Measurements from ENCODE around the gene ALK. TPM values are rescaled to one million over a fixed set of nuclear protein-coding genes. Genes with fewer than 3 reads are reported as not detected.

The ALK gene
- total and polyA plus RNA-seq, 2 donors (not counting 1 experiment from before 2014, with no cell fraction given) = not detected

GRCh38 chr2:29433920-29434319 is 487.5 kb downstream of the ALK start:
- intact Hi-C loops (cut with micrococcal nuclease) = no loop called here
- H3K4me1 ChIP-seq (ENCODE audit: control insufficient read depth in 2 of 2, insufficient read depth in 2 of 2, low read length in 2 of 2) = no peaks in the 10 kb centered on the region
- H3K9ac ChIP-seq (ENCODE audit: low read length) = no peak overlapping the region
- Mint-ChIP-seq H3K9me3 (ENCODE audit: insufficient read depth) (no peaks in the 10 kb centered on the region), H3K27ac (no peak overlapping the region), H3K27me3 (no peaks in the 10 kb centered on the region), H3K4me3 (no peak overlapping the region), H3K4me1 (no peaks in the 10 kb centered on the region)
- TF ChIP-seq CTCF (IDR thresholded peaks at IDR 0.05) (no peak), EZH2 (IDR thresholded peaks at IDR 0.05; ENCODE audit: borderline replicate concordance, insufficient read depth, low read depth, low read length, poor library complexity, severe bottlenecking) (no peak)
- ChIA-PET POLR2A (no interaction called here), CTCF (no interaction called here)
- H3K9me3 ChIP-seq (ENCODE audit: control extremely low read depth in 1 of 3, control insufficient read depth in 2 of 3, insufficient read depth in 1 of 3, low read length in 2 of 3) = no peaks in the 10 kb centered on the region
- no peak overlapping the region for H3K4me2 ChIP-seq (replicated peaks; ENCODE audit: low read depth, low read length, poor library complexity, severe bottlenecking)
- ATAC-seq (ENCODE audit: low read depth) (no peak), DNase-seq (no peak)
- H2AFZ ChIP-seq (ENCODE audit: insufficient read depth, low read depth, low read length, poor library complexity, severe bottlenecking) = no peak overlapping the region
- no peaks in the 10 kb centered on the region for H3K79me2 ChIP-seq (ENCODE audit: control insufficient read depth, insufficient read depth, low read length)
- H3K27me3 ChIP-seq (replicated peaks in 1 of 4; ENCODE audit: control extremely low read depth in 1 of 4, control insufficient read depth in 3 of 4, insufficient read depth in 4 of 4, low read length in 3 of 4) = no peaks in the 10 kb centered on the region
- no peaks in the 10 kb centered on the region for H3K36me3 ChIP-seq (replicated peaks in 1 of 2; ENCODE audit: control extremely low read depth in 1 of 2, control insufficient read depth in 1 of 2, extremely low read depth in 1 of 2, insufficient read depth in 2 of 2, low read length in 1 of 2)
- no peak overlapping the region for H3K4me3 ChIP-seq (ENCODE audit: control extremely low read depth in 1 of 5, extremely low read depth in 1 of 5, insufficient read depth in 1 of 5, low read depth in 2 of 5, low read length in 4 of 5)
- 100% methylated on average over 1 of the region's 3 CpGs for WGBS (ENCODE audit: insufficient coverage)
- no peak overlapping the region for H3K27ac ChIP-seq (ENCODE audit: low read length in 2 of 2)
- no peaks in the 10 kb centered on the region for H4K20me1 ChIP-seq (ENCODE audit: control insufficient read depth, insufficient read depth, low read length, poor library complexity, severe bottlenecking)

GRCh38 chr2:29433128-29433527 is 488.3 kb downstream of the ALK start:
- H4K20me1 ChIP-seq (ENCODE audit: control insufficient read depth, insufficient read depth, low read length, poor library complexity, severe bottlenecking) = no peaks in the 10 kb centered on the region
- ChIA-PET POLR2A (no interaction called here), CTCF (no interaction called here)
- TF ChIP-seq CTCF (IDR thresholded peaks at IDR 0.05) (no peak), EZH2 (IDR thresholded peaks at IDR 0.05; ENCODE audit: borderline replicate concordance, insufficient read depth, low read depth, low read length, poor library complexity, severe bottlenecking) (no peak)
- H3K9me3 ChIP-seq (ENCODE audit: control extremely low read depth in 1 of 3, control insufficient read depth in 2 of 3, insufficient read depth in 1 of 3, low read length in 2 of 3) = no peaks in the 10 kb centered on the region
- H3K4me3 ChIP-seq (ENCODE audit: control extremely low read depth in 1 of 5, extremely low read depth in 1 of 5, insufficient read depth in 1 of 5, low read depth in 2 of 5, low read length in 4 of 5) = no peak overlapping the region
- H3K79me2 ChIP-seq (ENCODE audit: control insufficient read depth, insufficient read depth, low read length) = no peaks in the 10 kb centered on the region
- WGBS (ENCODE audit: insufficient coverage) = no CpG with 5 or more reads among the region's 2 CpGs
- Mint-ChIP-seq H3K9me3 (ENCODE audit: insufficient read depth) (no peaks in the 10 kb centered on the region), H3K27ac (no peak overlapping the region), H3K4me3 (no peak overlapping the region), H3K27me3 (no peaks in the 10 kb centered on the region), H3K4me1 (no peaks in the 10 kb centered on the region)
- H2AFZ ChIP-seq (ENCODE audit: insufficient read depth, low read depth, low read length, poor library complexity, severe bottlenecking) = no peak overlapping the region
- DNase-seq (no peak), ATAC-seq (ENCODE audit: low read depth) (no peak)
- H3K27ac ChIP-seq (ENCODE audit: low read length in 2 of 2) = no peak overlapping the region
- no peak overlapping the region for H3K9ac ChIP-seq (ENCODE audit: low read length)
- intact Hi-C loops (cut with micrococcal nuclease) = no loop called here
- no peaks in the 10 kb centered on the region for H3K4me1 ChIP-seq (ENCODE audit: control insufficient read depth in 2 of 2, insufficient read depth in 2 of 2, low read length in 2 of 2)
- H3K36me3 ChIP-seq (replicated peaks in 1 of 2; ENCODE audit: control extremely low read depth in 1 of 2, control insufficient read depth in 1 of 2, extremely low read depth in 1 of 2, insufficient read depth in 2 of 2, low read length in 1 of 2) = no peaks in the 10 kb centered on the region
- no peak overlapping the region for H3K4me2 ChIP-seq (replicated peaks; ENCODE audit: low read depth, low read length, poor library complexity, severe bottlenecking)
- H3K27me3 ChIP-seq (replicated peaks in 1 of 4; ENCODE audit: control extremely low read depth in 1 of 4, control insufficient read depth in 3 of 4, insufficient read depth in 4 of 4, low read length in 3 of 4) = no peaks in the 10 kb centered on the region
